HEK293 (cell line): ENCODE results near the gene SF3B5.

ENCODE experiments used
- CTCF ChIA-PET: fragments of 350-600 bp; formaldehyde crosslinking; extraction: SDS; loops from one replicate; lab custom pipeline; 2021; ENCODE audit warnings: antibody characterized with exemption; lab: Yijun Ruan, JAX
- POLR2A ChIA-PET: fragments of 300-600 bp; formaldehyde crosslinking; extraction: SDS; loops from one replicate; lab custom pipeline; 2020; ENCODE audit warnings: antibody characterized with exemption, inconsistent platforms; lab: Yijun Ruan, JAX
- H3K27ac ChIP-seq: fragments of 200-500 bp; sonication (Bioruptor generic); 2 replicates; pipeline ENCODE4 v1.5.1; 2014; ENCODE audit warnings: low read depth, low read length, control low read depth, inconsistent platforms; ENCODE audit errors: extremely low read depth
- H3K36me3 ChIP-seq, 2 experiments: fragments of 200-500 bp in 1 of 2; sonication (Bioruptor generic) in 1 of 2; 1 replicate in 1 of 2; 2 replicates in 1 of 2; pipeline ENCODE4 v1.5.1; 2014 to 2017; ENCODE audit warnings: inconsistent platforms in 2 of 2, low read length in 2 of 2; ENCODE audit not compliant: control insufficient read depth in 2 of 2, insufficient read depth in 1 of 2
- H3K4me1 ChIP-seq: fragments of 200-500 bp; sonication (Bioruptor generic); 2 replicates; pipeline ENCODE4 v1.5.1; 2014; ENCODE audit warnings: mild to moderate bottlenecking, low read length, inconsistent platforms; ENCODE audit not compliant: control insufficient read depth, insufficient read depth
- H3K4me3 ChIP-seq: 2 replicates; pipeline ENCODE4 v1.5.1; 2011; ENCODE audit warnings: low read depth, mild to moderate bottlenecking, control low read depth, low read length, moderate library complexity
- H3K9me3 ChIP-seq: fragments of 200-500 bp; sonication (Bioruptor generic); 2 replicates; pipeline ENCODE4 v1.5.1; 2014; ENCODE audit warnings: low read depth, low read length, inconsistent platforms; ENCODE audit not compliant: control insufficient read depth, insufficient read depth
- CTCF ChIP-seq: fragments of 450-650 bp; formaldehyde crosslinking; IDR thresholded peaks from 2 replicates; pipeline ENCODE4 v1.5.1; 2016; ENCODE audit warnings: missing biosample characterization, missing genetic modification characterization
- HOXC10 ChIP-seq: sonication (generic); formaldehyde crosslinking; IDR thresholded peaks from 2 replicates; pipeline ENCODE4 v1.8.1; 2023; ENCODE audit warnings: mild to moderate bottlenecking, missing genetic modification reagents
- KLF16 ChIP-seq: fragments of 450-650 bp; formaldehyde crosslinking; IDR thresholded peaks from 2 replicates; pipeline ENCODE4 v1.5.1; 2017; ENCODE audit warnings: missing biosample characterization, missing genetic modification characterization
- ZBTB21 ChIP-seq: fragments of 450-650 bp; formaldehyde crosslinking; IDR thresholded peaks from 2 replicates; pipeline ENCODE4 v1.5.1; 2017; ENCODE audit warnings: missing biosample characterization, missing genetic modification characterization
- ZFP3 ChIP-seq: fragments of 450-650 bp; formaldehyde crosslinking; IDR thresholded peaks from 2 replicates; pipeline ENCODE4 v1.5.1; 2016; ENCODE audit warnings: low read depth, missing biosample characterization, missing genetic modification characterization
- ZFP37 ChIP-seq: fragments of 450-650 bp; formaldehyde crosslinking; IDR thresholded peaks from 2 replicates; pipeline ENCODE4 v1.5.1; 2016; ENCODE audit warnings: missing biosample characterization, missing genetic modification characterization
- ZNF26 ChIP-seq: fragments of 450-650 bp; formaldehyde crosslinking; IDR thresholded peaks from 2 replicates; pipeline ENCODE4 v1.5.1; 2016; ENCODE audit warnings: missing biosample characterization, missing genetic modification characterization
- ZNF449 ChIP-seq: fragments of 450-650 bp; formaldehyde crosslinking; IDR thresholded peaks from 2 replicates; pipeline ENCODE4 v1.5.1; 2017; ENCODE audit warnings: missing biosample characterization, mild to moderate bottlenecking, missing genetic modification characterization, moderate library complexity
- ZNF521 ChIP-seq: fragments of 450-650 bp; formaldehyde crosslinking; IDR thresholded peaks from 2 replicates; pipeline ENCODE4 v1.5.1; 2017; ENCODE audit warnings: missing biosample characterization, mild to moderate bottlenecking, missing genetic modification characterization
- ZNF549 ChIP-seq: fragments of 450-650 bp; IDR thresholded peaks from 2 replicates; pipeline ENCODE4 v1.5.1; 2018; ENCODE audit warnings: missing biosample characterization, missing genetic modification characterization, mild to moderate bottlenecking, inconsistent platforms, moderate library complexity
- ZNF555 ChIP-seq: fragments of 450-650 bp; formaldehyde crosslinking; conservative IDR thresholded peaks from 2 replicates; pipeline ENCODE4 v1.5.1; 2017; ENCODE audit warnings: missing biosample characterization, mild to moderate bottlenecking, missing genetic modification characterization, inconsistent platforms
- ZNF580 ChIP-seq: fragments of 450-650 bp; formaldehyde crosslinking; IDR thresholded peaks from 2 replicates; pipeline ENCODE4 v1.5.1; 2016; ENCODE audit warnings: missing biosample characterization, missing genetic modification characterization
- ZNF704 ChIP-seq: fragments of 450-650 bp; formaldehyde crosslinking; IDR thresholded peaks from 2 replicates; pipeline ENCODE4 v1.5.1; 2016; ENCODE audit warnings: missing biosample characterization, missing genetic modification characterization
- ZNF768 ChIP-seq: fragments of 450-650 bp; formaldehyde crosslinking; IDR thresholded peaks from 2 replicates; pipeline ENCODE4 v1.5.1; 2018; ENCODE audit warnings: missing biosample characterization, mild to moderate bottlenecking, missing genetic modification characterization
- ZSCAN23 ChIP-seq: fragments of 450-650 bp; formaldehyde crosslinking; IDR thresholded peaks from 2 replicates; pipeline ENCODE4 v1.5.1; 2016; ENCODE audit warnings: missing biosample characterization, missing genetic modification characterization
- TF ChIP-seq, protein P1 (sequence below): fragments of 450-650 bp; formaldehyde crosslinking; IDR thresholded peaks from 2 replicates; pipeline ENCODE4 v1.5.1; 2017; ENCODE audit warnings: missing biosample characterization, missing genetic modification characterization
- TF ChIP-seq, protein P2 (sequence below): fragments of 450-650 bp; formaldehyde crosslinking; IDR thresholded peaks from 2 replicates; pipeline ENCODE4 v1.5.1; 2016; ENCODE audit warnings: missing biosample characterization, missing genetic modification characterization
- TF ChIP-seq, protein P3 (sequence below): fragments of 450-650 bp; formaldehyde crosslinking; IDR thresholded peaks from 2 replicates; pipeline ENCODE4 v1.5.1; 2017; ENCODE audit warnings: missing biosample characterization, missing genetic modification characterization

SF3B5 gene

DNA sequence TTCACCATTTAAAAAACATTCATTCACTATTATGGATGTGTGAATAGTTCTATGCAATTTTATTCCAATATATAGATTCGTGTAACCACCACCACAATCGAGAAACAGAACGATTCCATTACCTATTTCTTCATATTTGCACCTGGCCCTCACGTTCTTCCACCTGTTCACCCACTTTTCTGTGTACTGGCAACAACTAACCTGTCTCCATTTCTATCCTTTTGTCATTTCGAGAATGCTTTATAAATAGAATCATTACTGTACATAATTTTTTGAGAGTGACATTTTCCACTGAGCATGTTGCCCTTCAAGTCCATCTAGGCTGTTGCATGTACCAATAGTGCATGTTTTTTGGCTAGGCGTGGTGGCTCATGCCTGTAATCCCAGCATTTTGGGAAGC is 31.7 kb upstream of the SF3B5 start:
- Histone ChIP-seq H3K4me1 (no peaks in the 10 kb centered on the region), H3K36me3 (no peaks in the 10 kb centered on the region), H3K9me3 (no peaks in the 10 kb centered on the region), H3K27ac (no peak overlapping the region), H3K4me3 (no peak overlapping the region)
- TF ChIP-seq, protein P1, sequence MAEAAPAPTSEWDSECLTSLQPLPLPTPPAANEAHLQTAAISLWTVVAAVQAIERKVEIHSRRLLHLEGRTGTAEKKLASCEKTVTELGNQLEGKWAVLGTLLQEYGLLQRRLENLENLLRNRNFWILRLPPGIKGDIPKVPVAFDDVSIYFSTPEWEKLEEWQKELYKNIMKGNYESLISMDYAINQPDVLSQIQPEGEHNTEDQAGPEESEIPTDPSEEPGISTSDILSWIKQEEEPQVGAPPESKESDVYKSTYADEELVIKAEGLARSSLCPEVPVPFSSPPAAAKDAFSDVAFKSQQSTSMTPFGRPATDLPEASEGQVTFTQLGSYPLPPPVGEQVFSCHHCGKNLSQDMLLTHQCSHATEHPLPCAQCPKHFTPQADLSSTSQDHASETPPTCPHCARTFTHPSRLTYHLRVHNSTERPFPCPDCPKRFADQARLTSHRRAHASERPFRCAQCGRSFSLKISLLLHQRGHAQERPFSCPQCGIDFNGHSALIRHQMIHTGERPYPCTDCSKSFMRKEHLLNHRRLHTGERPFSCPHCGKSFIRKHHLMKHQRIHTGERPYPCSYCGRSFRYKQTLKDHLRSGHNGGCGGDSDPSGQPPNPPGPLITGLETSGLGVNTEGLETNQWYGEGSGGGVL (tag by site-specific recombination) = no peak
- no peak for TF ChIP-seq ZNF449 (tag by site-specific recombination)
- ChIA-PET CTCF (interaction anchor here (0.6 kb wide), 1 partner anchor 258 kb away, joined by 3 read pairs; no protein-coding TSS in a partner anchor), POLR2A (interaction anchor here (1.1 kb wide), 1 partner anchor 23 kb away, joined by 3 read pairs; the partner anchor contains the start of gene STX11)

GRCh38 chr6:144123836-144124235 is 28.5 kb upstream of the SF3B5 start:
- ChIA-PET CTCF (interaction anchor here (0.7 to 1.2 kb wide), 3 partner anchors 18 to 79 kb away, joined by 3 to 5 read pairs (median 3); no protein-coding TSS in a partner anchor), POLR2A (no interaction called here)
- TF ChIP-seq ZNF26 (tag by site-specific recombination) = no peak
- TF ChIP-seq, protein P2, sequence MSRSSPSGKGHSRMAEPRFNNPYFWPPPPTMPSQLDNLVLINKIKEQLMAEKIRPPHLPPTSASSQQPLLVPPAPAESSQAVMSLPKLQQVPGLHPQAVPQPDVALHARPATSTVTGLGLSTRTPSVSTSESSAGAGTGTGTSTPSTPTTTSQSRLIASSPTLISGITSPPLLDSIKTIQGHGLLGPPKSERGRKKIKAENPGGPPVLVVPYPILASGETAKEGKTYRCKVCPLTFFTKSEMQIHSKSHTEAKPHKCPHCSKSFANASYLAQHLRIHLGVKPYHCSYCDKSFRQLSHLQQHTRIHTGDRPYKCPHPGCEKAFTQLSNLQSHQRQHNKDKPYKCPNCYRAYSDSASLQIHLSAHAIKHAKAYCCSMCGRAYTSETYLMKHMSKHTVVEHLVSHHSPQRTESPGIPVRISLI (tag by site-specific recombination) = no peak
- no peak for TF ChIP-seq ZNF555 (tag by site-specific recombination)
- no peak for TF ChIP-seq ZNF521
- TF ChIP-seq, protein P3, sequence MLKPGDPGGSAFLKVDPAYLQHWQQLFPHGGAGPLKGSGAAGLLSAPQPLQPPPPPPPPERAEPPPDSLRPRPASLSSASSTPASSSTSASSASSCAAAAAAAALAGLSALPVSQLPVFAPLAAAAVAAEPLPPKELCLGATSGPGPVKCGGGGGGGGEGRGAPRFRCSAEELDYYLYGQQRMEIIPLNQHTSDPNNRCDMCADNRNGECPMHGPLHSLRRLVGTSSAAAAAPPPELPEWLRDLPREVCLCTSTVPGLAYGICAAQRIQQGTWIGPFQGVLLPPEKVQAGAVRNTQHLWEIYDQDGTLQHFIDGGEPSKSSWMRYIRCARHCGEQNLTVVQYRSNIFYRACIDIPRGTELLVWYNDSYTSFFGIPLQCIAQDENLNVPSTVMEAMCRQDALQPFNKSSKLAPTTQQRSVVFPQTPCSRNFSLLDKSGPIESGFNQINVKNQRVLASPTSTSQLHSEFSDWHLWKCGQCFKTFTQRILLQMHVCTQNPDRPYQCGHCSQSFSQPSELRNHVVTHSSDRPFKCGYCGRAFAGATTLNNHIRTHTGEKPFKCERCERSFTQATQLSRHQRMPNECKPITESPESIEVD (tag by site-specific recombination) = no peak
- TF ChIP-seq ZNF549 (tag by site-specific recombination) = no peak
- no peak for TF ChIP-seq HOXC10 (CRISPR knock-in tag)
- no peak for TF ChIP-seq ZNF704 (tag by site-specific recombination)
- no peak for TF ChIP-seq ZNF768
- TF ChIP-seq ZSCAN23 = no peak
- no peak for TF ChIP-seq ZFP3 (tag by site-specific recombination)
- no peak for TF ChIP-seq ZBTB21
- no peak for TF ChIP-seq ZFP37
- TF ChIP-seq CTCF (tag by site-specific recombination) = no peak
- TF ChIP-seq, protein P1 (tag by site-specific recombination) = no peak
- TF ChIP-seq ZNF580 = no peak
- no peak for TF ChIP-seq KLF16 (tag by site-specific recombination)
- Histone ChIP-seq H3K4me3 (no peak overlapping the region), H3K9me3 (no peaks in the 10 kb centered on the region), H3K27ac (no peak overlapping the region), H3K36me3 (no peaks in the 10 kb centered on the region), H3K4me1 (no peaks in the 10 kb centered on the region)
